IMR-90 (cell line): ENCODE measurements around the gene DBN1. TPM values are rescaled to one million over a fixed set of nuclear protein-coding genes. Genes with fewer than 3 reads are reported as not detected.

Experiments used
- ATAC-seq: fragments of 200-7000 bp; cut with Tn5 transposase; 2 replicates; pipeline ENCODE4 v1.9.1; 2020; ENCODE audit warnings: low read depth, mild to moderate bottlenecking, moderate library complexity
- BruUV-seq: library from RNA; stranded (reverse); fragments of 400-500 nt; replicated peaks from 2 replicates; lab custom pipeline; 2021; lab: Mats Ljungman, UMichigan
- CTCF ChIA-PET: fragments of 300-600 bp; formaldehyde crosslinking; extraction: SDS; loops from one replicate; lab custom pipeline; 2021; ENCODE audit warnings: antibody characterized with exemption; lab: Yijun Ruan, JAX
- POLR2A ChIA-PET: fragments of 300-600 bp; sonication (Branson Sonifier 250); formaldehyde crosslinking; loops from one replicate; lab custom pipeline; 2022; ENCODE audit warnings: antibody characterized with exemption; ENCODE audit not compliant: unreplicated experiment; lab: Charles Lee
- DNase-seq: peaks from one replicate; pipeline ENCODE4 v3.0.0; 2013
- H2AFZ ChIP-seq: replicated peaks from 2 replicates; pipeline ENCODE3; 2013; ENCODE audit warnings: low read length, mild to moderate bottlenecking; ENCODE audit not compliant: poor library complexity
- H2AK5ac ChIP-seq: 2 replicates; pipeline ENCODE4 v1.6.1; 2013; ENCODE audit warnings: low read depth, low read length, inconsistent platforms
- H2AK9ac ChIP-seq: replicated peaks from 2 replicates; pipeline ENCODE3; 2013; ENCODE audit warnings: mild to moderate bottlenecking, low read depth, low read length, moderate library complexity; ENCODE audit not compliant: poor library complexity
- H2BK120ac ChIP-seq: 2 replicates; pipeline ENCODE4 v1.6.1; 2013; ENCODE audit warnings: low read depth, low read length, inconsistent platforms
- H2BK15ac ChIP-seq: 3 replicates; pipeline ENCODE4 v1.6.1; 2013; ENCODE audit warnings: low read depth, low read length, inconsistent platforms
- H2BK20ac ChIP-seq: 2 replicates; pipeline ENCODE4 v1.6.1; 2013; ENCODE audit warnings: low read depth, mild to moderate bottlenecking, inconsistent platforms, low read length, moderate library complexity
- H2BK5ac ChIP-seq: 2 replicates; pipeline ENCODE4 v1.6.1; 2013; ENCODE audit warnings: mild to moderate bottlenecking, low read depth, low read length, inconsistent platforms; ENCODE audit not compliant: poor library complexity, severe bottlenecking
- H3K14ac ChIP-seq: replicated peaks from 2 replicates; pipeline ENCODE4 v1.6.1; 2013; ENCODE audit warnings: low read depth, low read length, inconsistent platforms
- H3K18ac ChIP-seq: 2 replicates; pipeline ENCODE4 v1.6.1; 2013; ENCODE audit warnings: low read depth, low read length, control low read depth
- H3K23ac ChIP-seq: 2 replicates; pipeline ENCODE4 v1.6.1; 2013; ENCODE audit warnings: low read depth, low read length, inconsistent platforms
- H3K27ac ChIP-seq: 2 replicates; pipeline ENCODE4 v1.5.1; 2013; ENCODE audit warnings: mild to moderate bottlenecking, control low read depth, low read length; ENCODE audit not compliant: insufficient read depth
- H3K27me3 ChIP-seq: 2 replicates; pipeline ENCODE4 v1.6.1; 2013; ENCODE audit warnings: low read length; ENCODE audit not compliant: control insufficient read depth, insufficient read depth
- H3K36me3 ChIP-seq: 2 replicates; pipeline ENCODE4 v1.6.1; 2013; ENCODE audit warnings: low read length, mixed read lengths; ENCODE audit not compliant: control insufficient read depth, insufficient read depth
- H3K4ac ChIP-seq: 2 replicates; pipeline ENCODE4 v1.6.1; 2013; ENCODE audit warnings: low read depth, low read length, inconsistent platforms
- H3K4me1 ChIP-seq: 2 replicates; pipeline ENCODE4 v1.6.1; 2013; ENCODE audit warnings: low read length, mixed read lengths; ENCODE audit not compliant: control insufficient read depth, insufficient read depth
- H3K4me2 ChIP-seq: 2 replicates; pipeline ENCODE4 v1.6.1; 2013; ENCODE audit warnings: low read depth, mild to moderate bottlenecking, control low read depth, low read length, moderate library complexity
- H3K4me3 ChIP-seq: 2 replicates; pipeline ENCODE4 v1.5.1; 2013; ENCODE audit warnings: low read depth, mild to moderate bottlenecking, control low read depth, low read length, moderate library complexity; ENCODE audit not compliant: insufficient read depth
- H3K56ac ChIP-seq: 2 replicates; pipeline ENCODE4 v1.6.1; 2013; ENCODE audit warnings: low read length, inconsistent platforms; ENCODE audit not compliant: insufficient read depth; ENCODE audit errors: extremely low read depth
- H3K79me1 ChIP-seq, 2 experiments: 2 replicates each; pipeline ENCODE4 v1.6.1; 2013; ENCODE audit warnings: low read length in 2 of 2, inconsistent platforms in 1 of 2, low read depth in 1 of 2
- H3K9ac ChIP-seq: 2 replicates; pipeline ENCODE4 v1.6.1; 2013; ENCODE audit warnings: low read depth, low read length, control low read depth
- H3K9me1 ChIP-seq: 2 replicates; pipeline ENCODE4 v1.6.1; 2013; ENCODE audit warnings: low read length, inconsistent platforms; ENCODE audit not compliant: insufficient read depth
- H3K9me3 ChIP-seq: 2 replicates; pipeline ENCODE4 v1.6.1; 2013; ENCODE audit warnings: low read length; ENCODE audit not compliant: control insufficient read depth, insufficient read depth
- H4K20me1 ChIP-seq: 2 replicates; pipeline ENCODE4 v1.6.1; 2013; ENCODE audit warnings: low read length, inconsistent platforms; ENCODE audit not compliant: insufficient read depth
- H4K5ac ChIP-seq: 2 replicates; pipeline ENCODE4 v1.6.1; 2013; ENCODE audit warnings: mild to moderate bottlenecking, low read depth, low read length, control low read depth
- H4K8ac ChIP-seq, 2 experiments: 2 replicates each; pipeline ENCODE4 v1.6.1; 2013; ENCODE audit warnings: low read depth in 2 of 2, low read length in 2 of 2, control low read depth in 1 of 2, inconsistent platforms in 1 of 2
- H4K91ac ChIP-seq: 2 replicates; pipeline ENCODE4 v1.6.1; 2013; ENCODE audit warnings: low read depth, low read length, inconsistent platforms; ENCODE audit not compliant: insufficient read depth
- BHLHE40 ChIP-seq: fragments of 150-350 bp; IDR thresholded peaks from 2 replicates; pipeline ENCODE4 v1.6.1; 2016; ENCODE audit warnings: mild to moderate bottlenecking, low read depth, low read length
- CEBPB ChIP-seq: IDR thresholded peaks from 2 replicates; pipeline ENCODE4 v1.6.1; 2012; ENCODE audit warnings: low read depth, low read length, improper control_type of control experiment
- CHD1 ChIP-seq: IDR thresholded peaks from 2 replicates; pipeline ENCODE4 v1.6.1; 2012; ENCODE audit warnings: low read depth, low read length, improper control_type of control experiment
- CTCF ChIP-seq: conservative IDR thresholded peaks from 2 replicates; pipeline ENCODE4 v1.5.1; 2012; ENCODE audit warnings: mild to moderate bottlenecking, low read depth, low read length, improper control_type of control experiment
- POLR2A ChIP-seq: IDR thresholded peaks from 2 replicates; pipeline ENCODE4 v1.6.1; 2012; ENCODE audit warnings: mild to moderate bottlenecking, low read depth, low read length
- RAD21 ChIP-seq: IDR thresholded peaks from 2 replicates; pipeline ENCODE4 v1.6.1; 2012; ENCODE audit warnings: low read length, improper control_type of control experiment
- USF2 ChIP-seq: fragments of 150-350 bp; IDR thresholded peaks from 2 replicates; pipeline ENCODE4 v1.6.1; 2017; ENCODE audit warnings: mild to moderate bottlenecking, antibody characterized with exemption, low read length, low read depth
- WGBS, 2 experiments: methylation state at CpG; one replicate each; pipeline versions ENCODE4 v1.1.5 to v1.1.7; 2013; ENCODE audit warnings: missing lambda C conversion rate in 2 of 2; ENCODE audit not compliant: insufficient read length in 1 of 2; ENCODE audit errors: extremely low coverage in 2 of 2; 5-methylcytosine and 5-hydroxymethylcytosine counted together
- dilution Hi-C: fragments of 300-500 bp; cut with HindIII; formaldehyde crosslinking; loops from one replicate; pipeline ENCODE4 v1.14.3; 2018; ENCODE audit warnings: low sequenced_read_pairs; ENCODE audit not compliant: unreplicated experiment
- in situ Hi-C: fragments of 300-500 bp; cut with MboI; formaldehyde crosslinking; loops from 3 replicates; pipeline ENCODE4 v1.14.3; 2019; ENCODE audit warnings: low sequenced_read_pairs, inconsistent platforms, mixed read lengths
- intact Hi-C: fragments of 100-400 bp; cut with micrococcal nuclease; formaldehyde crosslinking; loops from 2 replicates; pipeline ENCODE4 v1.10.0; 2022
- polyA plus RNA-seq, 3 experiments: library from polyadenylated mRNA; depleted of rRNA; stranded (reverse); fragments of >200 nt; gene quantifications; 2 replicates each; pipeline ENCODE4 v1.2.3, GENCODE V29; 2012; ENCODE audit warnings: low replicate concordance in 1 of 3
- total RNA-seq: library from RNA; depleted of rRNA; stranded (reverse); fragments of >200 nt; gene quantifications from 2 replicates; pipeline ENCODE4 v1.2.3, GENCODE V29; 2012

DBN1 gene
- total and polyA plus RNA-seq, 2 of the 4 experiments (the other 2 are of a cell fraction) = 122 to 187 TPM

DNA sequence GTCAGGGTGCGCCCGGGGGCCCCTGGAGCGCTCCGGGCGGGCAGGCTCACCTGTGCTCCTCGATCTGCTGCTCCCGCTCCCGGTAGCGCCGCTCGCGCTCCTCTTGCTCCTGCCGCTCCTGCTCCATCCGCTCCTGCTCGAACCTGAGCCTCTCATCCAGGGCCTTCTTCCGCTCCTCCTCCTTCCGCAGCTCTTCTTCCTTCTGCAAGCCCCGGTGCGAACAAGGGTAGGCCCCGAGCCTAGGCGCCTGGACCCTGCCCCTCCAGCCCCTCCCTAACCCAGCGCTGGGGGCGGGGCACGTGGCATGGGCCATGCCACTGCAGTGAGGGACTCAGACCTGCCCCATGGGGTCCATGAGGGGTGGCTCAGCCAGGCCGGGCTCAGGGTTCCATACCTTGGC, 6.6 kb downstream of the DBN1 start:
- no peaks in the 10 kb centered on the region for H3K27me3 ChIP-seq
- H3K9me3 ChIP-seq = no peaks in the 10 kb centered on the region
- in situ Hi-C loops = no loop called here

More for the DNA sequence above, 6.6 kb downstream of the DBN1 start:
- no peak overlapping the region for H3K27ac ChIP-seq
- TF ChIP-seq CEBPB (no peak), BHLHE40 (no peak), RAD21 (no peak), CHD1 (no peak), POLR2A (no peak), USF2 (no peak), CTCF (no peak)
- H4K91ac ChIP-seq = no peak overlapping the region
- peaks cover 34% of the 10 kb centered on the region for H3K4me1 ChIP-seq
- no TSS peak for BruUV-seq
- WGBS, 2 experiments = 94% methylated on average over 20 of the region's 25 CpGs; no CpG with 5 or more reads in 1 of the 2 experiments
- no peak overlapping the region for H3K9ac ChIP-seq
- peaks cover 64% of the 10 kb centered on the region for H3K36me3 ChIP-seq
- H3K18ac ChIP-seq = no peak overlapping the region
- H2AFZ ChIP-seq = no peak overlapping the region
- H2BK15ac ChIP-seq = no peak overlapping the region
- H2BK5ac ChIP-seq = no peak overlapping the region
- no peak overlapping the region for H2AK9ac ChIP-seq
- no peak overlapping the region for H3K14ac ChIP-seq
- H4K8ac ChIP-seq = no peak overlapping the region
- no peak overlapping the region for H3K4me3 ChIP-seq
- intact Hi-C loops (no loop called here), dilution Hi-C loops (no loop called here)
- POLR2A ChIA-PET = no interaction called here
- H4K5ac ChIP-seq = no peak overlapping the region
- H2AK5ac ChIP-seq = no peak overlapping the region
- H2BK20ac ChIP-seq = no peak overlapping the region
- H3K56ac ChIP-seq = no peak overlapping the region
- H4K20me1 ChIP-seq = peaks cover 77% of the 10 kb centered on the region
- no peak overlapping the region for H3K4me2 ChIP-seq
- CTCF ChIA-PET = interaction anchor here (1.7 kb wide), 1 partner anchor 10 kb away, joined by 5 read pairs; no protein-coding TSS in a partner anchor
- DNase-seq = no peak
- ATAC-seq = no peak
- H3K79me1 ChIP-seq = peaks cover 32 to 82% of the 10 kb centered on the region in 2 experiments
- no peak overlapping the region for H2BK120ac ChIP-seq
- H3K4ac ChIP-seq = no peak overlapping the region
- no peak overlapping the region for H3K23ac ChIP-seq
- peaks cover 35% of the 10 kb centered on the region for H3K9me1 ChIP-seq
